GM19395 (cell line): Measurements from ENCODE around the gene SDK1.

Source experiments
- ATAC-seq: cut with Tn5 transposase; IDR thresholded peaks from one replicate; pipeline ENCODE4 v1.9.1; 2021; ENCODE audit warnings: mild to moderate bottlenecking, moderate library complexity; ENCODE audit not compliant: unreplicated experiment

SDK1 gene

GRCh38 chr7:3408814-3409595, 108.0 kb downstream of the SDK1 start:
- no peak for ATAC-seq

DNA sequence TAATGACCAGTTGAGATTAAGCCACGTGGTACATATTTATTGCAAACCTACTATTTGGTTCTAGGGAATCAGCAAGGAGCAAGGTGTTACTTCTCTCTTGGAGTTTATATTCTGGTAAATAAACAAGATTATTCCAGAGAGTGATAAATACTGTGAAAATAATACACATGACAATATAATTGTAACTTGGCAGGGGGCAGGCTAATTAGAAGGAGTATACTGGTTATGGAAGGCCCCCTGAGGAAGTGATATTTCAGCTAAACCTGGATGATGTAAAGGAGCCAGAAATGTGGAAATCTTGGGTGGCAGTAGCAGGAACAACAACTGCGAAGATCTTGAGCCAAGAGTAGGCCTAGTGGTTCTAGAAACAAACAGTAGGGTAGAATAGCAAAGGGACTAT, 111.8 kb downstream of the SDK1 start:
- no peak for ATAC-seq

DNA sequence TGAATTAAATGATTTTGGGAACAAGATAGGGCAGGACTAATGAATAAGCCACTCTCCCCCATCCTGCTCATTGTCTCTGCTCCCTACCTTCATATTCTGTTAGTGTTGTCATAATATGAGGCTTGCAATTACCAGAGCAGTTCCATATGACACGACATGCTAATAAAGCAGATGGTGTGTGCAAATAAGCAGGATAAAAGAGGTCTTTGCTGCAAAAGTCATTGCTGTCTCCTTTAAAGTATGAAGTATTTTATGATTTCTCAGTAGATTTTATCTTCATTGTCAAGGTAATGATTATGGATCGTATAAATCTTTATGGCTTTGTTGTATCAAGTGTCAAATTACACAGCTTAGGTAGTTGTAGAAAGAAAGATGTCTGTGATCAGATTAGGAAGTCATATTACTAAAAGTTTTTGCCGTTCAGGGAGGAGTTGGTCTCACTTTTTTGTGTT, 114.8 kb downstream of the SDK1 start:
- ATAC-seq: no peak

DNA sequence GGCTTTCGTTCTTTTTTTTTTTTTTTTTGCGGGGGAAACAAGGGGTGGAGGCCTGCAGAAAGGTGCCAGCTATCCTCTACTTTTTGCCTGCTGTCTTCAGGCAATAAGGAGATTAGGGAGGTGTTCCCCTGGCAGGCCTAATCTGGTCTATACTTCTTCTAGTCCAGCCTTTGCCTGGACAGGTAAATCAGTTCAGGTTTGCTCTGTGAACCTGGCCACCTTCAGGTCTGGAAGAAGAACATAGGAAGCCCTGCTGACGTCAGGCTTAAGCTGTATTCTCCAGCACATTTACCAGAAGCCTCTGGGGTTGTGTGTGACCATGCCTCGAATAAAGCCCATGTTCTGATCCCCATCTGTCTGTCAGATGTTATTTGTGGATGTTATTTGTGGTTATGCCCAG, 115.4 kb downstream of the SDK1 start:
- ATAC-seq: no peak

- no peak for ATAC-seq
Observed at GRCh38 chr7:3425087-3425486, 124.0 kb downstream of the SDK1 start.

DNA sequence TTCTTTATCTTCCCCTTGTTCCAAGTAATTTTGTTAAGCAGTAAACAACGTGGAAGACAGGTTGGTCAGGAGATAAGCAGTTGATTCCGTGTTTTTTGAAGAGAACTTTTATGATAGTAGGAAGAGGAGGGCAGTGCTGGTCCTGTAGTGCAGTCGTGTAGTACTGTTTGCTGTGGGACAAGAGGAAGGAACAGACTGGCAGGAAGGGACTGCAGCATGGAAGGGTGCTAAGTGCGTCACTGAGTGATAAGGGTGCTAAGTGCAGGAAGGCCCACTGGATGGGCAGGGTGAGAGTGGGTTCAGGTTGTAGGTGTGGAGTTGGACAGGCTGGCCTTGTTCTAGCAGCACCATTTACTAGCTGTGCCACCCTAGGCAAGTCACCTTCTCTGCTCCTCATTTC, 125.0 kb downstream of the SDK1 start:
- ATAC-seq: no peak

- ATAC-seq: no peak
Observed at GRCh38 chr7:3427957-3428356, 126.9 kb downstream of the SDK1 start.

- ATAC-seq: no peak
Observed at GRCh38 chr7:3429981-3430380, 128.9 kb downstream of the SDK1 start.

- no peak for ATAC-seq
Observed at GRCh38 chr7:3430588-3430987, 129.5 kb downstream of the SDK1 start.

DNA sequence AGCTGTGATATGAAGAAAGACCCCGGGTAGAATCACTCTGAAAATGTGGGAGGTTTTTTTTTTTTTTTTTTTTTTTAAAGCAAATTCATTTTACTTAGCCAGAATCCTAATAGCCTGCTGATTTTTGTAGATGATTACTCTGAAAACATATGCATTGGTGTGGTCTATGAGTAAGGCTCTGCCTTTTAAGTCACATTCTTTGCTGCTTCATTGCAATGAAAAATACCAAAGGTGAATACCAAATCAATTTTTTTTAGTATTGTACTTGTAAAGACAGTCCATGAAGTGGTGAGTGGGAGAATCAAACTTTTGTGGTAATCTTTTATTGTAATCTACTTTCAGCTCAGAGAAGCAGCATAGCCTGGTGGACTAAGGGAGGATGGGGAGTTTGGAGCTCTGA, 130.3 kb downstream of the SDK1 start:
- ATAC-seq: no peak

- ATAC-seq: no peak
Observed at GRCh38 chr7:3432911-3433310, 131.9 kb downstream of the SDK1 start.

DNA sequence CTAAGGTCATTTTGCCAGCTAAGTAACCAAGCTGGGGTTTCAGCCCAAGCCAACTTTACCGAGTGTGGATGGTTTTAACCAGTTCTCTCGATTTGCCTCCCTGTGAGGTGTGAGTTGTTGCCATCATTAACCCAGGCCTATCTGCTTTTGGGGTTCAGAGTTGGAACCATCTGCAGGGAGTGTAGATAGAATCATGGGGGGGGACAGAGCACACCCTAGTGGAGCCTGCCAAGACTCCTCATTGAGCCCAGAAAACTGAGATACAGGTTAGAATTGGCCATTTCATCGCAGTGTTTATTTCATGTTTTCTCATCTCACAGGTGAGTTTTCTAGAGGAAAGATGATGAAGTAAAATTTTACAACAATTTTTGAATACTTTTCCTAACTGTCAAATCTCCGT, 133.6 kb downstream of the SDK1 start:
- ATAC-seq: no peak

DNA sequence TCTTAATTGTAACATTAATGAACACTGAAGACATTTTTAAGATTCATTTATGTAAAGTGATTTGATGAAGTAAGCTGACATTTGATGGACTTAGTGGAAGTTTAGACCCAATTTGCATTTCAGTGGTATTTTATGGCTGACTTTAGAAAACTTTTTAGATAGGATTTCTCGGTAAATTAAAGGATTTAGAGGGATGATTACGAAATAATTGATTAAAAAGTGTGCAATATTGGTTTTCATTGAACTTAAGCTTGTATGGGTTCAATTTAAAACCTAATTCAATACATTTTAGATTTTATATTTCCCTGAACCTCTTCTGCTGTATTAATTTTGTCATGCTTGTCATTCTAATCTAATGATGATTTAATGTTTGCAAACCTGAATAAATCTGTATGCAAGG, 135.1 kb downstream of the SDK1 start:
- ATAC-seq: no peak

- ATAC-seq: no peak
Observed at GRCh38 chr7:3436746-3437145, 135.7 kb downstream of the SDK1 start.

DNA sequence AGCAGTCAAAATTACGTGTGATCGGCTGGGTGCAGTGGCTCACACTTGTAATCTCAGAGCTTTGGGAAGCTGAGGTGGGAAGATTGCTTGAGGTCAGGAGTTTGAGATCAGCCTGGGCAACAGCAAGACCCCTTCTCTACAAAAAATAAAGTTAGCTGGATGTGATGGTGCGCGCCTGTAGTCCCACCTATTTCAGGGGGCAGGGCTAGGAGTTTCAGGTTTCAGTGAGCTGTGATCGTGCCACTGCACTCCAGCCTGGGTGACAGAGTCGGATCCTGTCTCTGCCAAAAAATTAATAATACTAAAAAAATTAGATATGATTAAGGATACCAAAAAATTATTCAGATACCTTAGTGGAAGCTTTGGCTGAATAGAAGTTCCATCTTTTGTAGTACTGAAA, 136.4 kb downstream of the SDK1 start:
- no peak for ATAC-seq

- ATAC-seq: no peak
Observed at GRCh38 chr7:3438352-3438751, 137.3 kb downstream of the SDK1 start.

- ATAC-seq: no peak
Observed at GRCh38 chr7:3439333-3440030, 138.4 kb downstream of the SDK1 start.

GRCh38 chr7:3440509-3440908, 139.5 kb downstream of the SDK1 start:
- ATAC-seq: no peak

DNA sequence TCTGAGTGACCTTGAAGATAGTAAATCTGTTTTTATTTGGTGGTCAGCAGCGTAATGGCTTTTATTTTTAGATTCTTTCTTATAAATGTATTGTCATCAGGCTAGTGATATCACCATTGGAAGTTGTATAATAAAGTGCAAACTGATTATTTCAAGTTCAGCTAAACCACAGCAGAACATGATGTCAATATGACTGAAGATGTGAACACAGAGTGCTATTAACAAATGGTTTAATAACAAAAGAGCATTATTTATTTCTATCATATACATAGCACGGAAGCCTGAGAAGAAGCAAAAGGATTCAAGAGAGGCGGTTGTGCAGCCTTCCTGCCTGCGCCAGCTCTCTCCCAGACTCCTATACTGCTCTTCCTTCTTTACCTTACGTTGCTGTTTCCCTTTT, 142.7 kb downstream of the SDK1 start:
- ATAC-seq: no peak

DNA sequence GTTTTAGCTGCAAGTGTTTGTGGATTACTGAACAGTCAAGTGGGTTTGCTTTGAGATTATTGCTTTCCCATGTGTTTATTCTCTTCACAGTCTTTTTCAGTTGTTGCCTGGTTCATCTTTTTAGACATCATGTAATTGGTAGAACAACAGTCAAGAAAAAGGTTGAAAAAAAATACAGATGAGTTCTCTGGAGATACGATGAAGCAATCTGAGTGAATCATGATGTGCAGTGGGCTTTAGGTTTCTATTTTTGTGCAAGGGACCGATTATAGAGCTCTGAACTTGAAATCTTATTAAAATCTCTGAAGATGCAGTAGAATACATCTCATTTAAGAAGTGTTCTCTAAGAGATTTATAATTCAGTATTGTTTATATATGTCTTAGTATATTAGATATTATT, 145.7 kb downstream of the SDK1 start:
- ATAC-seq: no peak

- no peak for ATAC-seq
Observed at GRCh38 chr7:3451701-3452100, 150.6 kb downstream of the SDK1 start.

- ATAC-seq: no peak
Observed at GRCh38 chr7:3453398-3453797, 152.3 kb downstream of the SDK1 start.
